Stimulated activated CD8-positive, alpha-beta memory T cell treated with anti-CD3 and anti-CD28 coated beads, Interleukin-7, amount 100 ng/mL, for 48 hours (primary cell): Measurements from ENCODE around the gene NOCT.
"Not testable (repeated sequence)": the region's sequence is repeated elsewhere in the genome, so short reads cannot be mapped to it uniquely, and the experiment has no call there.

Experiments
- DNase-seq, 2 donors: peaks; one replicate each; pipeline ENCODE4 v3.0.0-alpha.2; 2020; ENCODE audit warnings: low read depth in 1 of 2; ENCODE audit errors: extremely low read depth in 1 of 2

The NOCT gene

DNA sequence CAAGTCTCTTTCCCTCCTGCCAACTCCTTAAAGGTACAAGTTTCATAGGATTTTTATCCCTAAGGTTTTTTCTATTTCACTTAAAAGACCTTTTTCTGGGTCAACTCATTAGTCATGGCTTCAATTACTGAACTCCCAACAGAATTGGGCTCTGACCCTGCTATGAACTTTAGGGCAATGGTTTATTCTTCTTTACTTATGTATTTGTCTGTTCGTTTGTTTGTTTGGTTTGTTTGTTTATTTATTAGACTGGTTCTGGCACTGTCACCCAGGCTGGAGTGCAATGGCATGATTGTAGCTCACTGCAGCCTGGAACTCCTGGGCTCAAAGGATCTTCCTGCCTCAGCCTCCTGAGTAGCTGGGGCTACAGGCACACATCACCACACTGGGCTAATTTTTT, 5.9 kb upstream of the NOCT start:
- no peak for DNase-seq

- DNase-seq = no peak
Observed at GRCh38 chr4:139011225-139011950, 4.2 kb upstream of the NOCT start.

DNA sequence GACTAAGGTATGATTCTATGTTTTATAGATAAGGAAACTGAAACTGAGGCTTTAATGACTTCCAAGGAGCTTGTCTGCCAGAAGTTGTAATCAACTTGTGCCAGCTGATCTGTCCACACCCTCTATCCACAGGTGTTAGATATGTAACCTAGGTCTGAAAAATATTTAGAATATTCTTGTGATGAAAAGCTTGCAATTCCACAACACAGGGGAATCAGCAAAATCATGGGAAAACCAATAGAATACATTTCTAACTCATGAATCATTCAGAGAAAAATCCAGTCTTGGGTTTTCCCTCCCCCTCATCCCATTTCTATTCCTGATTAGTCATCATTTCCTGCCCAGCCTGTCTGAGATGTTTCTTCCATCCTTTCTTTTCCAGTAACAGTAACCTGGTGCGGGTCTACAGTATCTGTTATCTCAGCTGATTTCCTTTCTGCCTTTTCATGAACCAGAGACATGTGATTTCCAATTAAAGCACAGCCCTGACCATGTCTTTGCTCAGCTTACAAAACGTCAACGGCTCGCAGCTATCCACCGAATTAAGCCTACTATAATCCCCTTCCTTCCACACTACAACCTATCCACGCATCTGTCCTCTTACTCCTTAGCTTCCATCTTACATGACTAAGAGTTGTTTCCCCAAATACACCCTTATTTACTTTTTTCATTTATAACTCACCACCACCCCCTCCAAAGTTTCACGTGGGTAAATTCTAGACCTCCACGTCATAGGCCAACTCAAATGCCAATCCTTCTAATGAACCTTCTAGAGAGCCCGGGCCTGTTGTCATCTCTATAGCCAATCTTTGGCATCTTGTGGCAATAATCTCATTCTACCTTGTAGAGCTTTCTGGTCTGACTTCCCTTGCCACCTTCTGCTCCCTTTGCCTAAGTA, 961 bp upstream of the NOCT start:
- no peak for DNase-seq

DNA sequence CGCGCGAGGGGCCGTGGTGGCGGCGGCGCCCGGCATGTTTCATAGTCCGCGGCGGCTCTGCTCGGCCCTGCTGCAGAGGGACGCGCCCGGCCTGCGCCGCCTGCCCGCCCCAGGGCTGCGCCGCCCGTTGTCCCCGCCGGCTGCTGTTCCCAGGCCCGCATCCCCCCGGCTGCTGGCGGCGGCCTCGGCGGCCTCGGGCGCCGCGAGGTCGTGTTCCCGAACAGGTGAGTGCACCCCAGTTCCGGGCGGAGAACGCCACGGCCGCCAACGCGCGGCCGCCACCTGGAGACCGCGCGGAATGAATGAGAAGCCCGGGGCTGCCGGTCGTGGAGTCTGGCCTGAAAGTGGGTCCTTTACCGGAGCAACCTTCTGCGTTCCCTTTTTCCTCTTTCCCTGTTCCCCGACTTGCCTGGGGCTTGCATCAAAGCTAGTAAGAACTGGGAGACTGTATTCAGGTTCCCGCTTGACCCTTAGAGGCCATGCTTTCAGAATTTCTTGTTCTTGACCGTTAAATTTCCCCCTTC, 429 bp downstream of the NOCT start:
- DNase-seq = no peak

GRCh38 chr4:139017861-139018260, 2.3 kb downstream of the NOCT start:
- no peak for DNase-seq

DNA sequence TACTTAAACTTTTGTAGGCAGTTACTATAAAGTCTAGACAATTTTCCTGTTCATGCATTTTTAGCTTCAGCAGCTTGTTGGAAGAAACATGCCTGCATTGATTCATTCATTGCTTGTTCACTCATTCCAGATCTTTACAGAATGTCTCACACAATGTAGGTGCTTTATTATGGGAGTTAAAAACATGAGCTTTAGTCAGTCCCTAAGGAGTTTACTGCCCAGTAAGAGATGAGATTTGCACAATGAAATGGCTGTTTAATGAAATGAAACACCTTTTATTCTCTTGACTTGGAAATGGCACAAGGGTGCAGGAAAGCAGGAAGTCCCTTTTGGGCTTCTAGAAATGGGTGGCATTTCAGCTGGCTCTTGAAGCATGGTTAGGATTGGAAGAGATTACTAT, 2.9 kb downstream of the NOCT start:
- DNase-seq = no peak

DNA sequence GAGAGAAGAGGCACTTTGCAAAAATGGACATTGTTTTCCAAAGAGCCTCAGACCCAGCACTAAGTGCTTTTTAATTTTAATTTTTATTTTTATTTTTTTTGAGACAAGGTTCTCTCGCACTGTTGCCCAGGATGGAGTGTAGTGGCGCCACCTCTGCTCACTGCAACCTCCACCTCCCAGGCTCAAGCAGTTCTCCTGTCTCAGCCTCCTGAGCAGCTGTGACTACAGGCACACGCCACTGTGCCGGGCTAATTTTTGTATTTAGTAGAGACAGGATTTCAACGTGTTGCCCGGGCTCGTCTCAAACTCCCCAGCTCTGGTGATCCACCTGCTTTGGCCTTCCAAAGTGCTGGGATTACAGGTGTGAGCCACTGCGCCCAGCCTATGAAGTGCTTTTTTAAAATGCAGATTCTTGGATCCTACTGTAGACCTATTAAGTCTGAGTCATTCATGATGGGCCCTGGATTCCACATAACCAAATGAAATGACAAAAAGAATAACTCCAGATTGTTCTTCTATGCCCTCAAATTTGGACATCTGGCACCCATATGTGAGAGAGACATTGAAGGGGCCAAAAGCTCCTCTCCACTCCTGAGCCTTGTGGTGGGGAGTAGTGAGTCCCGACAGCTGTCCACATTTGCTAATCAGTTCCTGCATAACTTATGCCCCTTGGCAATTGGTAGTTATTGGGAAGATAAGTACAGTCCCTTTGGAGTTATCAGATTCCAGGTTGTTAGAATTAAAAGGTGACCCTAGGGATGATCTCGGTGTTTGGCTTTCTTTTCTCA, 3.6 kb downstream of the NOCT start:
- DNase-seq = no peak

- no peak for DNase-seq
Observed at GRCh38 chr4:139020384-139020783, 4.8 kb downstream of the NOCT start.

GRCh38 chr4:139021071-139021470, 5.5 kb downstream of the NOCT start:
- DNase-seq = not testable (repeated sequence)

GRCh38 chr4:139022835-139023234, 7.3 kb downstream of the NOCT start:
- no peak for DNase-seq

- no peak for DNase-seq
Observed at GRCh38 chr4:139024686-139025085, 9.1 kb downstream of the NOCT start.

DNA sequence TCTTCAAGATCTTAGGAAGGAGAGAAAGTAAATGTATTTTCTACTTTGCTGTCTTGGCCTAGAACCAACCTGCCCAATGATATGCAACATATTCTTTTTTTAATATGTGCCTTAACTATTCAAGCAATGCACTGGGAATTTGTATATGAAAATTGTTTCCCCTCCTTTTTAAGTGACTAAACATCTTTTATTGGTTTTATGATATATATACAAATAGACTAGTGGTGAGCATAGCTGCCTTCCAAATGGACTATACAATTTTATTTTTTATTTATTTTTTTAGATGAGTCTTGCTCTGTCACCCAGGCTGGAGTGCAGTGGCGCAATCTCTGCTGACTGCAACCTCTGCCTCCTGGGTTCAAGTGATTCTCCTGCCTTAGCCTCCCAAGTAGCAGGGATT, 10.3 kb downstream of the NOCT start:
- no peak for DNase-seq

DNA sequence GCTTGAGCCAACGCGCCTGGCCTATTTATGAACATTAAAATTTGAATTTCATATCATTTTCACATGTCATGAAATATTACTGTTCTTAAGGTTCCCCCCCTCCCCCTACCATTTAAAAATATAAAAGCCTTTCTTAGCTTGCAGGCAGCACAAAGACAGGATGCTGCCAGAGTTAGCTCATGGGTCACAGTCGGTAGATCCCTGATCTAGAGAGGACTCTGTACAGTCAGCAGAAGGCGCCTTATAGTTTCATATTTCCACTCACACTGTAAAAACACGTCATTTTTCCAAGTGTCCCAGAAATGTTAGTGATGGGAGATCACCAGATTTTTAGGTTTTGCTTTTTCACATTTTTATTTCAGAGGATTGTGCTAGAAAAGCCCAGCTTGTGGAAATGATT, 12.2 kb downstream of the NOCT start:
- no peak for DNase-seq

- no peak for DNase-seq
Observed at GRCh38 chr4:139028191-139028661, 12.6 kb downstream of the NOCT start.

- not testable (repeated sequence) for DNase-seq
Observed at GRCh38 chr4:139029866-139030363, 14.3 kb downstream of the NOCT start.

DNA sequence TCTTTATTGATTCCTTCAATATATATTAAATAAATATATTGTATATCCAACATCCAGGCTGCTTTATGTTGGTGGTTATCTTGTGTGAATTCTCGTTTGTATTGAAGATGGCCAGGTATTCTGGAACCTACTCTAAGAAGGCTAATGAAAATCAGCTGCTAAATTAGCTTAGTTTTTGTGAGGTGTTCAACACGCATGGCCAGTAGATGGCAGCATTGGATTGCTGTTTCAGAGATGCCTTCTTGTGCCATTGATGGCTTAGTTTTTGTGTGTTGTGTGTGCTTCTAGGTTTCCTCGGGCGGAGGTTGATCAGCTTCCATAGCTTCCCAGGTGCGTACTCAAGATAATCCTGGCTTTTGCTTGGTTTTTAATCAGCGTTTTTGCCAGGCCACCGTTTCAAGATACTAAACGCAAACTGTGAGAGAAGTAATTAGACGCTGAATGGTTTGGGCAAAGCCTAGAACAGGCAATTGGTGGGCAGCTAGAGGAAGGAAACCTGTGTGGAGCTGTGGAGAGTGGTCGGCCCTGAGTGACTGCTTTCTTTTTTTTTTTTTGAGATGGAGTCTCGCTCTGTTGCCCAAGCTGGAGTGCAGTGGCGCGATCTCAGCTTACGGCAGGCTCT, 15.1 kb downstream of the NOCT start:
- peak; percentile 18 to 42 for DNase-seq

DNA sequence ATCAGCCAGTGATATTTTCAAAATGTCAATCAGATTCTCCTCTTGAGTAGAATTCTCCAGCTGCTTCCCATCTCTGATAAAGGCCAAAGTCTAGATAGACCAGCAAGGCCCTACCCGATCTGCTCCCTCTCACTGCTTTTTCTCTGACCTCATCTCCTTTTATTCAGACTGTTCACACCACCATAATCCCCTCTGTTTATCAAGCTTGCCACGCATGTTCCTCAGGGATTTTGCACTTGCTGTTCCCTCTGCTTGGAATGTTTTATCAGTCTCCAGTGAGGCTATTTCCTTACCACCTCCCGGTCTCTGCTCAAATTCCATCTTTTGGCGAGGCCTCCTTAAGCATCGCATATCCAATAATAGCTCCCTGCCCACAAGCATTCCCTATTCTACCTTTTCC, 20.1 kb downstream of the NOCT start:
- no peak for DNase-seq

DNA sequence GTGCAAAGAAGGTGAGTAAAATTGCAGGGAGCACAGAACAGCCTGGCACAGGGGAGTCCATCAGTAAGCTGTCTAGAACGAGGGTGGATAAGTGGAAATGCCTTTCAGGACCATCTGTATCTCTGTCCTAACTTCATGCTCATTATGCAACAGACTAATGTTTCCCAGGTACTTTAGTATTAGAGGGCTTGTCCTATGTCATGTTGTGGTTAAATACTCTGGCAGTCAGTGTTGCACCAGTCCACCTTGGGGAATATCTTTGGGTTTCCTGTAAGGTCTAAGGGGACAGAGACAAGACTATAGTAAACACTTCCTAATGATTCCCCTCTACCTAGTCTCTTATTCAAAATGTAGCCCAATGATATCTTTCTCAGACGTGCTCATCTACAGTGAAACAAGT, 21.3 kb downstream of the NOCT start:
- no peak for DNase-seq

DNA sequence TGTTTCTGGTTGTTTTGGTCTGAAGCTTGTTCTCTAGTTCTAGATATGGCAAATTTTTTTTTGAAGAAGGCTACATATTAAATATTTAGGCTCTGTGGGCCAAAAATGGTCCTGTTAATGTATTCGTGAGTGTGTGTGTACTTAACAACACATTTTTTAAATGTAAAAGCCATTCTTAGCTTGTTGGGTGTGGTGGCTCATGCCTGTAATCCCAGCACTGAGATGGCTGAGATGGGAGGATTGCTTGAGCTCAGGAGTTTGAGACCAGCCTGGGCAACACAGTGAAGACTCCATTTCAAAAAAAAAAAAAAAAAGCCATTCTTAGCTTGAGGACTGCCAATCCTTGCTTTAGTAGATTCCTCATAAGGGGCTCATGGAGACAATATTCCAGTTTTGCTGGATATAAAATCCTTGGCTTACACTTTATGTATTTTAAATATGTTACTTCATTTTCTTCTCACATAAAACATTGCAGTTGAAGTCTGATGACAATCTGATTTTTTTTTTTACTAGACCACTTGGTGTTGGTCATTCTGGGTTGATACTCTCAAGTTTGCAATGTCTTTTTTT, 23.4 kb downstream of the NOCT start:
- DNase-seq = no peak

DNA sequence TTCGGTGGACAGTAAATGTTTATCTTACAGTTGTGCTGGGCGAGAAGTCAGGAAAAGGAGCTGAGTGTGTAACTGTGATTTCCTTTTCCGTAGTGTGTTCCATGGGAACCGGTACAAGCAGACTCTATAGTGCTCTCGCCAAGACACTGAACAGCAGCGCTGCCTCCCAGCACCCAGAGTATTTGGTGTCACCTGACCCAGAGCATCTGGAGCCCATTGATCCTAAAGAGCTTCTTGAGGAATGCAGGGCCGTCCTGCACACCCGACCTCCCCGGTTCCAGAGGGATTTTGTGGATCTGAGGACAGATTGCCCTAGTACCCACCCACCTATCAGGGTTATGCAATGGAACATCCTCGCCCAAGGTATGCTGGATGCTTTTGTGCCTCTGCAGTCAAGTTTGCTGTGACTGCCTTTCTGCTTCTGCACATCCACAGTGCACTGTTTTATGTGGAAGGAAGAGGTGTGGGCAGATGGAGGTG, 27.4 kb downstream of the NOCT start:
- DNase-seq = no peak
